GM19395 (cell line): ENCODE data around the gene TPRX1.
"Not testable (repeated sequence)": the region's sequence is repeated elsewhere in the genome, so short reads cannot be mapped to it uniquely, and the experiment has no call there.

Source experiments
- ATAC-seq: cut with Tn5 transposase; IDR thresholded peaks from one replicate; pipeline ENCODE4 v1.9.1; 2021; ENCODE audit warnings: mild to moderate bottlenecking, moderate library complexity; ENCODE audit not compliant: unreplicated experiment

The TPRX1 gene

GRCh38 chr19:47802521-47803043 is 1.8 kb downstream of the TPRX1 start:
- no peak for ATAC-seq

DNA sequence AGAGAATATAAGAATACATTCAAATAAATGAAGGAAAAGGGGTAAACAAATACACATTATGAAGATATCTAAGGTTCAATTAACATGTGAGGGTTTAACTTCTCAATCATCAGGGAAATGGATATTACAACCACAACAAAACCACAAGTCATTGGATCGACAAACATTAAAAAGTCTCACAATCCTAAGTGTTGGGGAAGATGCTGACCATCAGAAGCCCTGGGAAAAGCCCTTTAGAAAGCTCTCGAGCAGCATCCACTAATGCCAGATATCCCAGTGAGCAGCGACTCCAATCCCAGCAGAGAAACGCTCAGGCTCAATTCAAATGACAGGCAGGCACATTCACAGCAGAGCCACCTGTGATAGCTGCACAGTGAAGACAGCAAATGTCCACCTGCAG is 3.1 kb downstream of the TPRX1 start:
- ATAC-seq = no peak

DNA sequence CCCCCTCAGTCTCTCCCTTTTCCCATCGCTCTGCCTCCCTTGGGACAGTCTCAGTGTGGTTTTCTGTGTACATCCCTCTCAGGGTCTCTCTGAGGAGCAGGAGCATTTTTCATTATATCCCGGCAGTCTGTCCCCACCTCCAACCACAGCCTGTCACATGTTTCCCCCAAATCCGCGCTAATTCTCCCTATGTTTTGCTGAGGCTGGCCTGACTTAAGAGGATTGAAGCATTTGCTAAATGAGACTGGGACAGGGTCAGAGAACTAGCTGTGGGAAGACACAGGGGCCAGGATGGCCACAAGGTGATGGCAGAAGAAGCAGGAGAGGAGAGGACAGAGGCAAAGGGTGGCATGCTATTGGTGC is 5.5 kb downstream of the TPRX1 start:
- no peak for ATAC-seq

GRCh38 chr19:47797996-47798903 is 6.1 kb downstream of the TPRX1 start:
- no peak for ATAC-seq

- no peak for ATAC-seq
These were observed 7.6 kb downstream of the TPRX1 start for GRCh38 chr19:47796785-47797184.

GRCh38 chr19:47794526-47794925 is 9.8 kb downstream of the TPRX1 start:
- no peak for ATAC-seq

- ATAC-seq = no peak
These were observed 11.7 kb downstream of the TPRX1 start for GRCh38 chr19:47792616-47793015.

- no peak for ATAC-seq
These were observed 13.9 kb downstream of the TPRX1 start for GRCh38 chr19:47790398-47790814.

GRCh38 chr19:47789811-47790210 is 14.5 kb downstream of the TPRX1 start:
- not testable (repeated sequence) for ATAC-seq

- not testable (repeated sequence) for ATAC-seq
These were observed 17.0 kb downstream of the TPRX1 start for GRCh38 chr19:47787307-47787706.

- no peak for ATAC-seq
These were observed 17.8 kb downstream of the TPRX1 start for GRCh38 chr19:47786566-47786965.

GRCh38 chr19:47781590-47782262 is 22.6 kb downstream of the TPRX1 start:
- ATAC-seq = no peak

- ATAC-seq = no peak
These were observed 24.2 kb downstream of the TPRX1 start for GRCh38 chr19:47780215-47780551.

- no peak for ATAC-seq
These were observed 24.7 kb downstream of the TPRX1 start for GRCh38 chr19:47779524-47780214.

- ATAC-seq = no peak
These were observed 25.4 kb downstream of the TPRX1 start for GRCh38 chr19:47778954-47779351.

DNA sequence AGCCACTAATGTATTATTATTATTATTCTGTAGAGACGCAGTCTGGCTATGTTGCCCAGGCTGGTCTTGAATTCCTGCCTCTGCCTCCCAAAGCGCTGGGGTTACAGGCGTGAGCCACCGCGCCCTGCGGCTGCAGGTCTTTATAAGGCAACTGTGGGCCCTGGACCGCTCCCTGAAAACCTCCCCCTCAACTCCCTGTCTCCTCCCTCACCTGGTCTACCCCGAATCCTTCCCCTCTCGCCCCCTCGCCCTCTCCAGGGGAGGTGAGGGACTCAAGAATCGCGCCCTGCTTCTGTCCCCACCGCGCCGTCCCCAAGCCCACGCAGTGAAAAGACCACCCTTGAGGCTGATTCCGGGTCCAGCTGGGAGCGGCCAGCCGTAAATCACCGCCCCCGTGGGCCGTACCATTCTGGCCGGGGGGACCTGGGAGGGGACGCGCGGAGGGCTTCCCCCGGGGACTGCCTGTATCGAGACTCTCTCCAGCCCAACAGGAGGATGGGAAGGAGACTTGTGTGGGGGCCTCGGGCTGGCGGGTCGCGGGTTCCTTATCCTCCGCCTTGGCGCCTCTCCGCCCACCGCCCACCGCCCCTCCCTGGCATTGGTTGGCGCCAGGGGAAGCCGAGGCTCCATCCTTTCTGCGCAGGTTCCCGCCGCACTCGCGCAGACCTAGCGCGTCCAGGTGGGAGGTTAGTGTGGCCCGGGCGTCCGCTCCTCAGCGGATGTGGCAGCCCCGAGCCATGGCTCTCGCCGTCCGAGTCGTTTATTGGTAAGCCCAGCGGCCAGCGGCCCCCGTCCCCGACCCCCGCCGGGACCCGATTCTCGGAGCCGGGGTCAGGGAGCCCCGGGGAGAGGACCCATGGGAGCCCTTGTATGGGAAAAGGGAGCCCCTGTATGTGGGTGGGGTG is 26.1 kb downstream of the TPRX1 start, which contains the start of gene SELENOW:
Gene SELENOW, plus strand, starts transcription at position 655 of the 905 bp plus-strand sequence. Its CDS starts 83 bp downstream, at position 738.
- ATAC-seq = peak; percentile 73

GRCh38 chr19:47777245-47778048 is 26.9 kb downstream of the TPRX1 start:
- not testable (repeated sequence) for ATAC-seq

DNA sequence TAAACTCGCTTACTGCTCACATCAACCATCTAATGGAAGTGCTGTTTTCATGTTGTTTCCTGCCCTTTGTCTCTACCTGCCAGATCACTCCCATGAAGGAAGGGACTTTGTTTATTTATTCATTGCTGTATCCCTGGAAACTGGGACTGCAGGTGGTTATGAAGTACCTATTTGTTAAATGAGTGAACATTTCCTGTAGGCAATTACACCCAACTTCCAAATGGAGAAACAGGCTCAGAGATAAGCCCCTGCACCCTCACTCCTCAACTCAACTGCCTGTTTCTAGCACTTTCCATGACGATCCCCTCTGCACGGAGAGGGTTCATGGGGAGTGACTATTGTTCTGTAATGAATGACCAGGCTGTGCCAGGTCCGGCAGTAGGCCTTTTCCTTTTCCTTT is 27.8 kb downstream of the TPRX1 start:
- no peak for ATAC-seq

DNA sequence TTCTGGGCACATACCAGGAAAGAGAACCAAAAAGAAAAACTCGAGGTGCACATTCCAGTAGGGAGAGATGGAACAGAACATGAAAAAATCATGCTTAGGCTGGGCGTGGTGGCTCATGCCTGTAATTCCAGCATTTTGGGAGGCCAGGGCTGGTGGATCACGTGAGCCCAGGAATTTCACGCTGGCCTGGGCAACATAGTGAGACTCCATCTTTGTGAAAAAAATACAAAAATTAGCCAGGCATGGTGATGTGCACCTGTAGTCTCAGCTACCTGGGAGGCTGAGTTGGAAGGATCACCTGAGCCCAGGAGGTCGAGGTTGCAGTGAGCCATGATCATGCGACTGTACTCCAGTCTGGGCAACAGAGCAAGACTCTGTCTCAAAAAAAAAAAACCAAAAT is 33.1 kb downstream of the TPRX1 start:
- not testable (repeated sequence) for ATAC-seq
